ENCODE measurements around the gene OR9I1. TPM values are rescaled to one million over a fixed set of nuclear protein-coding genes. Genes with fewer than 3 reads are reported as not detected.

The OR9I1 gene
- total RNA-seq, 6 experiments from 2014 or later, result not detected

DNA sequence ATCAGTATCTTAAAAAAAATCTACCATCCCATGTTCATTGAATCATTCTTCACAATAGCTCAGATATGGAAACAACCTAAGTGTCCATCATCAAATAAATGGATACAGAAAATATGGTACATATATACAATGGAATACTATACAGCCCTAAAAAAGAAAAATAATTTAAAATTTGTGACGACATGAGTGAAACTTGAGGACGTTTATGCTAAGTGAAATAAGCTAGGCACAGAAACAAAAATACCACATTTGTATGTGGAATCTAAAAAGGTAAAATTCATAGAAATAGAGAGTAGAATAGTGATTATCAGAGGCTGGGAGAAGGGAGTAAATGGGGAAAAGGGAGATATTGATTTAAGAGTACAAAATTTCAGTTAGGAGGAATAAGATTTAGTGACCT lies 38.8 kb downstream of the OR9I1 start:
- Histone ChIP-seq H3K9me3 (no peaks in the 10 kb centered on the region), H3K4me3 (no peak overlapping the region), H3K27me3 (no peaks in the 10 kb centered on the region), H3K27ac (no peak overlapping the region), H3K36me3 (no peaks in the 10 kb centered on the region), H3K4me1 (no peaks in the 10 kb centered on the region)
- 39% methylated on average over 2 of the region's 2 CpGs for WGBS (ENCODE audit: insufficient coverage, low coverage, low lambda C conversion rate, missing lambda C conversion rate)
- no peak for ATAC-seq
- no peak for TF ChIP-seq CTCF (IDR thresholded peaks at IDR 0.05)
- TF ChIP-seq POLR2A (IDR thresholded peaks at IDR 0.05), result no peak
- intact Hi-C loops (cut with DNase I), result no loop called here
- no peak for DNase-seq

DNA sequence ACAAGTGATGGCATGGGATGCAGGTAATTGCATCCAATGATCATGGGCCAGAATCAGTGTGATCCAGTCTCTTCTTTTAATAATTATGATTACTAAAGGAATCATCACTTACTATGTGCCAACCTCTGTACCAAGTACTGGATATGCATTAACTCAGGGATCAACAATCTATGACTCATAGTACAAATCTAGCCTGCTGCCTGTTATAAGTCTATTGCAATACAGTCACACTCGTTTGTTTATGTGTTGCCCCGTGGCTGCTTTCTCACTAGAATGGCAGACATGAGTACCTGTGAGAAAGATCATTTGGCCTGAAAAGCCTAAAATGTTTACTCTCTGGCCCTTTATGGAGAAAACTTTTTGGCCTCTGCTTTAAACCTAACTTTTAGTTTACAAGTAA lies 49.5 kb downstream of the OR9I1 start:
- H3K4me3 ChIP-seq, result no peak overlapping the region
- WGBS (ENCODE audit: insufficient coverage, low coverage, low lambda C conversion rate, missing lambda C conversion rate), result 23% methylated on average over 2 of the region's 2 CpGs
- H3K4me1 ChIP-seq, result no peaks in the 10 kb centered on the region
- H3K36me3 ChIP-seq, result no peaks in the 10 kb centered on the region
- no peak overlapping the region for H3K27ac ChIP-seq
- ATAC-seq, result no peak
- no peak for DNase-seq
- intact Hi-C loops (cut with DNase I), result no loop called here
- no peaks in the 10 kb centered on the region for H3K9me3 ChIP-seq
- H3K27me3 ChIP-seq, result no peaks in the 10 kb centered on the region
- TF ChIP-seq POLR2A (IDR thresholded peaks at IDR 0.05) (no peak), CTCF (IDR thresholded peaks at IDR 0.05) (no peak)

DNA sequence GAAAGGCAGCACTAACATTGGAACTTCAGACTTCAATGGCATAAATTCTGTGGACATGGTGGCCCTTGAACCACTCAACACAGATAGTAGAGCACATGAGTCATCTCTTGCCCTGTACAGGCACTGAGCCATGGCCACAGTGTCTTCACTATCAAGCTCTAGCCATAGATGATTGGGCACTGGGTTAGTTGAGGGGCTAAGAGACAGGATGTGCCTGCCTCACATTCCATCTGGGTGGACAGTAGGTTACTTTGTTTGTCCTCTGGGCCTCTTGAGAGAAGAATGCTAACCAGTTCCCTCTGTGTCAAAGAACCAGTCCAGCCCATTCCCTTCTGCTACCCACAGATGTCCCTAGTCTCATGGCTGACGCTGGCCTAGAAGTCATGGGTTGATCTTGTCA lies 54.7 kb downstream of the OR9I1 start:
- Histone ChIP-seq H3K27ac (no peak overlapping the region), H3K4me1 (no peaks in the 10 kb centered on the region), H3K27me3 (no peaks in the 10 kb centered on the region), H3K36me3 (no peaks in the 10 kb centered on the region), H3K9me3 (no peaks in the 10 kb centered on the region), H3K4me3 (no peak overlapping the region)
- TF ChIP-seq POLR2A (IDR thresholded peaks at IDR 0.05), result no peak
- no peak for TF ChIP-seq CTCF (IDR thresholded peaks at IDR 0.05)
- ATAC-seq, result no peak
- DNase-seq, result no peak
- 40% methylated on average over 1 of the region's 1 CpG for WGBS (ENCODE audit: insufficient coverage, low coverage, low lambda C conversion rate, missing lambda C conversion rate)
- intact Hi-C loops (cut with DNase I), result no loop called here

DNA sequence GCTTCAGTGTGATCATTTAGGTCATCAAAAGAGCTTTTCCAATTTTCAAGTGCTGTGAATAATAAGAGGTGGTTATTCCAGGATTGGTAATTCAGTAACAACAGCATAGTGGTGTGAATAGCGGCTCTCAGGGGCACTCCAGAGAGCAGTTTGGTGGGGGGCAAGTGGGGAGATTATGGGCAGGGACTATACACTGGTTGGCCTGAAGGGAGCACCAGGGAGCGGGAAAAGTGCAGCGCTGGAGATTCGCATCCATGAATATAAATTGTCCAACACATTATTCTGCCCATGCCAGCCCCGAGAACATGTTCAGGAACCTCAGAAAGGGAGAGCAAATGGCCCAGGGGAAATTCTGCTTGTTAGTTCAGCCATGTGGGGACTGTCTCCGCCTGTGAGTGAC lies 56.7 kb downstream of the OR9I1 start:
- ATAC-seq, result no peak
- Histone ChIP-seq H3K27me3 (no peaks in the 10 kb centered on the region), H3K4me1 (no peaks in the 10 kb centered on the region), H3K36me3 (no peaks in the 10 kb centered on the region), H3K4me3 (no peak overlapping the region), H3K27ac (no peak overlapping the region), H3K9me3 (no peaks in the 10 kb centered on the region)
- no peak for DNase-seq
- no peak for TF ChIP-seq POLR2A (IDR thresholded peaks at IDR 0.05)
- intact Hi-C loops (cut with DNase I), result no loop called here
- 67% methylated on average over 5 of the region's 6 CpGs for WGBS (ENCODE audit: insufficient coverage, low coverage, low lambda C conversion rate, missing lambda C conversion rate)

GRCh38 chr11:58067685-58068084 lies 57.6 kb downstream of the OR9I1 start:
- no peak for DNase-seq
- Histone ChIP-seq H3K9me3 (no peaks in the 10 kb centered on the region), H3K4me1 (no peaks in the 10 kb centered on the region), H3K4me3 (no peak overlapping the region), H3K27me3 (no peaks in the 10 kb centered on the region), H3K27ac (no peak overlapping the region), H3K36me3 (no peaks in the 10 kb centered on the region)
- no peak for TF ChIP-seq POLR2A (IDR thresholded peaks at IDR 0.05)
- TF ChIP-seq CTCF (IDR thresholded peaks at IDR 0.05), result no peak
- intact Hi-C loops (cut with DNase I), result no loop called here
- WGBS (ENCODE audit: insufficient coverage, low coverage, low lambda C conversion rate, missing lambda C conversion rate), result 17% methylated on average over 1 of the region's 5 CpGs
- ATAC-seq, result no peak

Other genes starting within 250 kb of the OR9I1 start
- gene OR9Q1, start 101.6 kb downstream of the OR9I1 start, total RNA-seq, result not detected
- gene OR6Q1, start 94.6 kb downstream of the OR9I1 start, total RNA-seq, result not detected
- gene OR9Q2, start 63.5 kb upstream of the OR9I1 start, total RNA-seq, result not detected
- not detected for gene OR1S2, start 78.6 kb upstream of the OR9I1 start, total RNA-seq
- not detected for gene OR1S1, start 87.2 kb upstream of the OR9I1 start, total RNA-seq
- gene OR10Q1, start 103.4 kb upstream of the OR9I1 start, total RNA-seq, result not detected
- gene OR10W1, start 142.7 kb upstream of the OR9I1 start, total RNA-seq, result not detected
- gene OR5B17, start 233.5 kb upstream of the OR9I1 start, total RNA-seq, result not detected

Measured in right lobe of liver (tissue), 6 donors.